Keratinocyte (primary cell): ENCODE measurements around the gene SUGCT. TPM values are rescaled to one million over a fixed set of nuclear protein-coding genes. Genes with fewer than 3 reads are reported as not detected.

Experiments used
- DNase-seq: peaks from one replicate; pipeline ENCODE4 v3.0.0-alpha.2; 2011; ENCODE audit warnings: low read depth, missing footprints, low spot score
- FAIRE-seq: peaks from 2 replicates; lab custom pipeline; 2011; peaks lifted over from hg19 to GRCh38; lab: Jason Lieb, UNC
- H2AFZ ChIP-seq: 2 replicates; pipeline ENCODE4 v1.6.0; 2012; ENCODE audit warnings: low read length, control low read depth, inconsistent platforms; ENCODE audit not compliant: control insufficient read depth
- H3K27ac ChIP-seq: 2 replicates; pipeline ENCODE4 v1.5.1; 2011; ENCODE audit warnings: low read length; ENCODE audit not compliant: control insufficient read depth, insufficient read depth
- H3K27me3 ChIP-seq: 3 replicates; pipeline ENCODE4 v1.6.0; 2011; ENCODE audit warnings: low read length; ENCODE audit not compliant: control insufficient read depth, insufficient read depth; ENCODE audit errors: extremely low read depth
- H3K36me3 ChIP-seq, 2 experiments: 2 replicates in 1 of 2; 3 replicates in 1 of 2; pipeline ENCODE4 v1.5.1; 2011; ENCODE audit warnings: low read length in 2 of 2, mild to moderate bottlenecking in 1 of 2; ENCODE audit not compliant: control insufficient read depth in 2 of 2, insufficient read depth in 2 of 2; ENCODE audit errors: extremely low read depth in 1 of 2
- H3K4me1 ChIP-seq: 3 replicates; pipeline ENCODE4 v1.5.1; 2011; ENCODE audit warnings: low read length; ENCODE audit not compliant: control insufficient read depth, insufficient read depth; ENCODE audit errors: extremely low read depth
- H3K4me2 ChIP-seq: 3 replicates; pipeline ENCODE4 v1.6.0; 2011; ENCODE audit warnings: low read depth, low read length; ENCODE audit not compliant: control insufficient read depth, insufficient read depth; ENCODE audit errors: extremely low read depth
- H3K4me3 ChIP-seq, 3 experiments: fragments of 200-600 bp in 1 of 3; sonication (generic) in 1 of 3; 2 replicates in 2 of 3; 3 replicates in 1 of 3; pipeline ENCODE4 v1.5.1; 2011 to 2016; ENCODE audit warnings: low read length in 3 of 3, mild to moderate bottlenecking in 3 of 3, control low read depth in 2 of 3, inconsistent platforms in 1 of 3, low read depth in 1 of 3, mixed read lengths in 1 of 3, mixed run types in 1 of 3, moderate library complexity in 1 of 3; ENCODE audit not compliant: control insufficient read depth in 2 of 3, insufficient read depth in 2 of 3; ENCODE audit errors: extremely low read depth in 1 of 3
- H3K79me2 ChIP-seq: 2 replicates; pipeline ENCODE4 v1.6.0; 2012; ENCODE audit warnings: low read length; ENCODE audit not compliant: control insufficient read depth, insufficient read depth
- H3K9ac ChIP-seq: 3 replicates; pipeline ENCODE4 v1.6.0; 2011; ENCODE audit warnings: low read length; ENCODE audit not compliant: control insufficient read depth, insufficient read depth; ENCODE audit errors: extremely low read depth
- H3K9me1 ChIP-seq: 3 replicates; pipeline ENCODE4 v1.6.0; 2011; ENCODE audit warnings: low read length; ENCODE audit not compliant: control insufficient read depth, insufficient read depth; ENCODE audit errors: extremely low read depth
- H3K9me3 ChIP-seq: 2 replicates; pipeline ENCODE4 v1.5.1; 2012; ENCODE audit warnings: low read depth, low read length; ENCODE audit not compliant: control insufficient read depth
- H4K20me1 ChIP-seq: 3 replicates; pipeline ENCODE4 v1.6.0; 2011; ENCODE audit warnings: low read length; ENCODE audit not compliant: control insufficient read depth, insufficient read depth; ENCODE audit errors: extremely low read depth
- CTCF ChIP-seq, 3 experiments: IDR thresholded peaks in 1 of 3; conservative IDR thresholded peaks in 1 of 3; optimal IDR thresholded peaks in 1 of 3; 2 replicates in 2 of 3; 3 replicates in 1 of 3; pipeline versions ENCODE3 to v1.5.1; 2011; ENCODE audit warnings: low read length in 3 of 3, mild to moderate bottlenecking in 3 of 3, moderate library complexity in 2 of 3, control low read depth in 1 of 3, inconsistent platforms in 1 of 3; ENCODE audit not compliant: insufficient read depth in 2 of 3; ENCODE audit errors: extremely low read depth in 1 of 3
- EZH2 ChIP-seq: IDR thresholded peaks from one replicate; pipeline ENCODE4 v1.6.1; 2012; ENCODE audit warnings: inconsistent platforms, mild to moderate bottlenecking, low read length, moderate library complexity
- dilution Hi-C: fragments of 300-500 bp; cut with MboI; formaldehyde crosslinking; loops from one replicate; pipeline ENCODE4 v1.7.0; 2020; ENCODE audit warnings: low sequenced_read_pairs; ENCODE audit not compliant: extremely low pct_ligation_motif_present
- polyA plus RNA-seq, 5 experiments: library from polyadenylated mRNA; depleted of rRNA in 3 of 5; stranded (reverse) in 3 of 5; stranded (forward) in 1 of 5; unstranded in 1 of 5; fragments of >200 nt; gene quantifications; 1 replicate in 1 of 5; 2 replicates in 3 of 5; 3 replicates in 1 of 5; pipeline versions ENCODE4 v1.2.1 to v1.2.3, GENCODE V29; 2011 to 2012; ENCODE audit warnings: missing spikeins in 2 of 5, low read depth in 1 of 5, low replicate concordance in 1 of 5

Gene SUGCT
- polyA plus RNA-seq, 1 donor (not counting 4 experiments of a cell fraction or from before 2014, with no cell fraction given): 134 TPM

GRCh38 chr7:40095695-40096327 lies 39.0 kb upstream of the SUGCT start:
- Histone ChIP-seq H3K36me3 (peaks cover 8 to 14% of the 10 kb centered on the region in 2 experiments), H4K20me1 (no peaks in the 10 kb centered on the region), H2AFZ (no peak overlapping the region)

DNA sequence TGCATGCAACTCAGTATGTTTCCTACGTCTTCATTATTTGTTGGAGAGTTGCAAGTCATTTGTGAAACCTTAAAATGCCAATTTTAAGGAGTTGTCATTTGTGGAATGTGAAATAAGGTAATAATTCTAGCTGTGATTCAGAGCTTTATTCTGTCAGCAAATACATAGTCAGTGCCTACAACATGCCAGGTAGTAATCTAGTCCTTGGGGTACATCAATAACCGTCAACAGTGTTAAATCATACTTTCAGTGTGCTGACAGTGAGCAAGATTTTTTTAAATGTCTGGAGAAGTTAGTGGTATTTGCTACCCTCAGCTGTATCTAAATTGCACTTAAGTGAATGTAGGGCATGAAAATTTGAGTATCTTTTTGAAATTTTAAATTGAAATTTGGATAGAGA lies 37.1 kb upstream of the SUGCT start:
- Histone ChIP-seq H3K27ac (no peak overlapping the region), H3K4me2 (no peak overlapping the region), H3K79me2 (no peaks in the 10 kb centered on the region), H3K4me1 (no peaks in the 10 kb centered on the region), H3K9ac (no peak overlapping the region), H3K9me3 (no peaks in the 10 kb centered on the region), H3K9me1 (no peaks in the 10 kb centered on the region), H4K20me1 (no peaks in the 10 kb centered on the region), H3K36me3 (peaks cover 8 to 11% of the 10 kb centered on the region in 2 experiments), H2AFZ (no peak overlapping the region), H3K4me3 (no peak overlapping the region), H3K27me3 (no peaks in the 10 kb centered on the region)
- FAIRE-seq: no peak
- no peak for DNase-seq
- TF ChIP-seq CTCF (optimal IDR thresholded peaks at IDR 0.05 in 1 of 3, IDR thresholded peaks at IDR 0.05 in 1 of 3, conservative IDR thresholded peaks at IDR 0.05 in 1 of 3; ENCODE audit: extremely low read depth in 1 of 3, insufficient read depth in 2 of 3, low read length in 3 of 3): no peak
- TF ChIP-seq EZH2: no peak
- dilution Hi-C loops: no loop called here

More at GRCh38 chr7:40095695-40096327, 39.0 kb upstream of the SUGCT start:
- no peaks in the 10 kb centered on the region for H3K9me3 ChIP-seq
- no peak overlapping the region for H3K27ac ChIP-seq
- dilution Hi-C loops: no loop called here
- FAIRE-seq (no peak), DNase-seq (no peak)
- H3K9me1 ChIP-seq: no peaks in the 10 kb centered on the region
- H3K9ac ChIP-seq: no peak overlapping the region
- no peak for TF ChIP-seq CTCF (optimal IDR thresholded peaks at IDR 0.05 in 1 of 3, IDR thresholded peaks at IDR 0.05 in 1 of 3, conservative IDR thresholded peaks at IDR 0.05 in 1 of 3; ENCODE audit: extremely low read depth in 1 of 3, insufficient read depth in 2 of 3, low read length in 3 of 3)
- no peak for TF ChIP-seq EZH2
- no peak overlapping the region for H3K4me3 ChIP-seq
- no peaks in the 10 kb centered on the region for H3K4me1 ChIP-seq
- H3K4me2 ChIP-seq: no peak overlapping the region
- no peaks in the 10 kb centered on the region for H3K27me3 ChIP-seq
- H3K79me2 ChIP-seq: no peaks in the 10 kb centered on the region
